Activated CD4-positive, alpha-beta T cell treated with anti-CD3 and anti-CD28 coated beads, Interleukin-2, Interleukin-4, amounts not matched to agents 100 ng/mL and 50 ng/mL, durations not matched to agents 16 hours and 8 hours (primary cell): Measurements from ENCODE around the gene MOB2.

Experiments used
- DNase-seq: peaks from one replicate; pipeline ENCODE4 v3.0.0-alpha.2; 2020; ENCODE audit warnings: low spot score

Gene MOB2, protein sequence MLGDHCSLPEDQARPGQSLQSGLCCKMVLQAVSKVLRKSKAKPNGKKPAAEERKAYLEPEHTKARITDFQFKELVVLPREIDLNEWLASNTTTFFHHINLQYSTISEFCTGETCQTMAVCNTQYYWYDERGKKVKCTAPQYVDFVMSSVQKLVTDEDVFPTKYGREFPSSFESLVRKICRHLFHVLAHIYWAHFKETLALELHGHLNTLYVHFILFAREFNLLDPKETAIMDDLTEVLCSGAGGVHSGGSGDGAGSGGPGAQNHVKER

DNA sequence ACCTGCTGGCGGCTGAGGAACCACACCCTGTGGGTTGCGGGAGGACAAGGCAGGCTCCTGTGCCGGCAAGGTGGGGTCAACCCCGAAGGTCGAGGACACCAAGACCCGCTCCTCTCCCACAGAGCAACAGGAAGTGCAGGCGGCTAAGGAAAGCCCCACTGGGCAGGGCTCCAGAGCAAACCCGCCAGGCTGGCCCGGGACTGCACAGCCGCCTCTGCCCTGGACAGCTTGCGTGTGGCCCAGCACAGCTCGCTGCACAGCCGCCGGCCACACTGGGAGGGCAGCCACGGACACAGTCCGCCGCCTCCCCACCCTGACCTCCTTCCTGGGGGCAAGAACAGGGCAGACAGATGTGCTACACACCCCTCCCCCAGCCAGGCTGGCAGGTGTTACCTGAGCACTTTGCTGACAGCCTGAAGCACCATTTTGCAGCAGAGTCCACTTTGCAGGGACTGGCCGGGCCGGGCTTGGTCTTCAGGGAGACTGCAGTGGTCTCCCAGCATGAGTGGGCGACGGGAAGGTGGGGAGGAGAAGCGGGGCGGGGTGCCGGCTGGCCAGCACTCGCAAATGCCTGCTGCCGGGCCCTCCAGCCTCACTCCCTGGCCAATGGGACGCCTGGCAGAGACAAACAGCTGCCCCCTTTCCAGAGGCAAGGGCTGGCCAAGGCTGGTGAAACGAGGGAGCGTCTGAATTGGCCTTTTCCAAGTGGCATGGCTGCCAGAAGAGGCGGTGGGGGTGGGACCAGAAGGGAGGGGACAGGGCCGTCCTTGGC is at the start of gene MOB2:
Gene MOB2 (minus strand): TSS at position 726 of the 772 bp plus-strand sequence. CDS start 223 bp downstream, at position 503.
- DNase-seq: no peak

DNA sequence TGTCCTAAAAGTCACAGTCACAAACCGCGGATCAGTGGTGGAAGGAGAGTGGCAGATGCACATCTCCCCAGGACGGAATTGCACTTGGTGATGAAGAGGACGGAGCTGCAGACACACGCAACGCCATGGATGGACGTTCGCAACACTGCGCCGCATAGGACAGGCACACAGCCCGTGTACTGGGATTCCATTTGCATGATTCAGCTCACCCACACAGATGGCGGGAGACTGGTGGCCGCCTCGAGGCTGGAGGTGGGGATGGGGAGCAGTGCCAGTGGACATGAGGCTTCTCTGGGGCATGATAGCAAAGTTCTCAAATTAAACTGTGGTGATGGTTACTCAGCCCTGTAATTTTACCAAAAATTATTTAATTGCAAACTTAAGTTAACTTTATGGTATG is 48.1 kb upstream of the MOB2 start:
- no peak for DNase-seq

DNA sequence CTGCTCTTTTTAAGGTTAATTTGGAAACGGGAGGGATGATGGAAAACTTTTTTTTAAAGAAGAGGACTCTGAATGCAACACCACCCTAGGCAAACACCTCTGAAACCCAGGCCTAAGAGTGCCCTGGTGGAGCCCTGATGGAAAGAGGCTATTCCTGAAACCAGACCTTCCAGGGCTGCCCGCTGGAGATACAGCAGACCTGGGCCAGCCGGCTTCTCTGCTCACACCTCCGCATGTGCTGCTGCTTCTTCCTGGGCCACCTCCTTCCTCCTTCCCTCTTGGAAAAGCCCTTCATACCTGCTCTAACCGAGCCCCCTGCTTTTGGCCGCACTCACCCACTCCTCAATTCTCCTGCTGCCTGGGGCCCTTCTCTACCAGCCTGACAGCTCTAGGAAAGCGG is 47.6 kb upstream of the MOB2 start:
- no peak for DNase-seq

DNA sequence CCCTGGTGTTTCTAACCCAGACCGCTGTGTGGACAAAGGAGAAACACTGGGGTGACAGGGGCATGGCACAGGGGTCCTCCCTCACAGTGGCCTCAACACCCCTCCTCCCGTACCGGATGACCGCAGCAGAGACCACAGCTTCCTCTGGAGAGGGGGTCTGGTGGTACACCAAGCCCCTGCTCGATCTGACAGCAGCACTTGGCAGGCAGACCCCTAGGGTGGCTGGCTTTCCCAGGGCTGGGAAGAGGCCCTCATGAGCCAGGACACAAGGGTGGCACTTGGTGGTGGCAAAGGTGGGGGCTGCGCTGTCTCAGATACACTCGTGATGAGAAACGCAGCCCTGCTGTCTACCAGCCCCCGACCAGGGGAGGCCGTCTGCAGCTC is 46.8 kb upstream of the MOB2 start:
- DNase-seq: no peak

DNA sequence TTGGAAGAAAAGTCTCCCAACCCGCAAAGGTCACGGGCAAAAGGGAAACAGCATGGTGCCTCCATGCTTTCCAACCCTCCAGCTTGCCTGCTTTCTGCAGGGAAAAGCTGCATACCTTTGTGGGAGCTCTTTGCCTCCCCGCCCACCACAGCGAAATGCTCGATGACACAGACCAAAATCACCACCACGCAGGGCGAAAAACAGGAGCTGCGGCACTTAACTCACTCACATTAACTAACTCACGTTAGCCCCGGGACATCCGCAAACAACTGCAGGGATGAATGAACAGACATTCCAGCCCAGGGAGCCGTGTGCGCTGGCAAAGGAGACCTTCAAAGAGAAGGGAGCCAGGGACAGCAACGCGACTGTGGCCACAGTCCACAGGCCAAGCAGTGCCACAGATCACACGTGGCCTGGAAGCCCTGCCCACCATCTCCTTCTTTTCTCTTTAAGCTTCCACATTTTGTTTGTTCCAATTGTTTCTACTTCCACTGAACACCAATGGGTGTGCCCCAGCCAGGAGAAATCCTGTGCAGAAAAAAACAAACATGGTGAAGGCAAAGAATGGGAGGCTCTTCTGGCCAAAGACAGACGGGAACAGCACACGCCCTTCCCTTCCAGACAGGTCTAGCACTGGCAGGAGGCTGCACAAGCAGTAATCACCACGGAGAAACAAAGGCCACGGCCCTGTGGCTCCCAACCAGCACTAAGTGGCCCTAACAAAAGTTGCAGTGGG is 46.2 kb upstream of the MOB2 start:
- no peak for DNase-seq

DNA sequence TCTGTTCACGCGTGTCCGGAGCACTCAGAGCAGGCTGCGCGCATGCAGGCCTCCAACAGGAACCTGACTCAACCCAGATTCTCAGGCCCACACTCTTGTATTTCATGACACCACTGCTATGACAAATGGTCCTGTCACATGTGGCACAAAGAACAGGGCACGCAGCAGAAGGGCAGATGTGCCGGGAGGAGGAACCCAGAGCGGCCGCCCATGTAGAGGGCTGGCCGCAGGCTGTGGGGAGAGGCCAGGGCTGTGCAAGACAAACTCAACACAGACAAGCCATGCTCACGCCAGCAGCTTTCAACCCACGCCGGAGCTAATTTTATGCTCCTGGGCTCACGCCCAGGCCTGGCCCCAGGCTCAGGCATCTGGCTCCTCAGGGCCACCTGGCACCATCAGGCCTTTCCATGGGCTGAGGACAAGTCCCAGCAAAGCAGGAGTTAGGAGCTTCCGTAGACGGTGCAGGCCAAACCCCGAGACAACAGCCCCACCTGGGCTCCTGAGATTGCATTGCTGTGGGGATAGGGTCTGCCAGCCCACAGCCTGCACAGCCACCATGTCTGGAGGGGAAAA is 45.5 kb upstream of the MOB2 start:
- no peak for DNase-seq

DNA sequence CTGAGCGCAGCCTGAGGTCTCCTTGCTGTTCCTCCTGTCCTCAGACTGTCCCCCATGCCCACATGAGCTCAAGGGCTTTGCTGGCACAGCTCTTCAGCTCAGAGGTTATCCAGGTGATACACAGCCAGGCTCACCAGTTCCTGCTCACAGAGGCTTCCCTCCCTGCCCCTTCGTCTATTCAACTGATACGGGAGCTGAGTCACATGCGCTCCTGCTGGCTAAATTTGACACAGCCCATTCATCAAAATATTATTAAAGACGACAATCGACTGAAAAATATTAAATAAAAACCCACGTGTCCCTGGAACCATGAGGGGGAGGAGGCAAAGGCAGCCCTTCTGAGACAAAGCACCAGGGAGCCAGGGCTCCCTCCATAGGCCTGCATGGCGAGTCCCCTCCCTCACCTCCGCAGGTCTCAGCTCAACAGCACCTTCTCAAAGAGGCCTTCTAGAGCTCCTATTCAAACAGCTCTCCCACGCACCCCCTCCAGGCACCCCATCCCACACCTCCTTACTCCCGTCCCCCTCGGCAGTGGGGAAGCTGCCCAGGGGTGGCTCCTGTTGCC is 45.0 kb upstream of the MOB2 start:
- DNase-seq: no peak

DNA sequence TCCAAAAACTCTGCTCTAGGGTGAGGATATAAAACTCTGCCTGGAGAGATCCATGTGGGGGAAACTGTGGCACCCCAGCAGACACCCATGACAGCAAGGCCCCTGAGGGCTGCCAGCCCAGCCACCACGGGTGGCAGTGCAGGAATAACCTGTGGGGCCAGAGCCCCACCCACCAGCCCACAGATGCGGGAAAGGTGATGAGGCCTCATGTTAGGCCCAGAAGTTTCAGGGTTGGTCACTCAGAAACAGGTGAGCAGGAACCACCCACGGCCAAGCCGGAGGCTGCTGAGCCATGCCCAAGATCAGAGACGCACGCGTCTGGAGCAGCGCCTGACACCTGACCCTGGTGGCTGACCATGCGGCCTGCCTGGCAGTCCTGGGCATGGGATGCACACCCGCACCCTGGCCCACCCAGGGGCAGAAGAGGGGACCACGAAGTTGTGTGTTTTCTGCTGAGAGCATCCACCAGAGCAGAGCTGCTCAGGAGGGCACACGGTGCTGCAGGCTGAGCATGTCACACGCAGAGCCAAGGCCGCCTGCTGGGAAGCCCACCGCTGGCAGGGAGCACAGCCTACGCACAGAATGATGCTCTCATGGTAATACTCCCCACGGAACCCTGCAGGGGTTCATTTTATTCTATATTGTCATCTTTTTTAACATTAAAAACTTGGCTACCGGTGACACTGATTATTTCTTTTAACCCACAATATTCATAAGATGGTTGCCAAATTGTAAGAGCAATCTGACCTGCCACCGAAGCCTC is 44.3 kb upstream of the MOB2 start:
- no peak for DNase-seq

DNA sequence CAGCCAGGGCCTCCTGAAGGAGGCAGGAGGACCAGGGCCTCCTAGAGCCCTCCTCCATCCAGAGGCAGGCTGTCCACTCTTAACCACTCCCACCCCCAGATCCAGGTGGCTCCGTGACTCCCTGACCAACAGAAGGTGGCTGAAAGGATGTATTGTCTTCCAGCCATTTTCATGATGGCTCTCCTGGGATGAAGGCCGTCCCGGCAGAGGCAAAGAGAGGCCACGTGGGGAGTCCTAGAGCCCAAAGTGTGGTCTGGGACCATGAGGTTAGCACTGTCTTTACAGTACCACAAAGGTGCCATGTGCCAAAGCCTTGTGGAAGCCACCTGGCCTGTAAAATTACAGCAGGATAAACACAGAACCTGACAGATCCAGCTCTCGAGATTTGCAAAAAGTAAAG is 43.2 kb upstream of the MOB2 start:
- no peak for DNase-seq

DNA sequence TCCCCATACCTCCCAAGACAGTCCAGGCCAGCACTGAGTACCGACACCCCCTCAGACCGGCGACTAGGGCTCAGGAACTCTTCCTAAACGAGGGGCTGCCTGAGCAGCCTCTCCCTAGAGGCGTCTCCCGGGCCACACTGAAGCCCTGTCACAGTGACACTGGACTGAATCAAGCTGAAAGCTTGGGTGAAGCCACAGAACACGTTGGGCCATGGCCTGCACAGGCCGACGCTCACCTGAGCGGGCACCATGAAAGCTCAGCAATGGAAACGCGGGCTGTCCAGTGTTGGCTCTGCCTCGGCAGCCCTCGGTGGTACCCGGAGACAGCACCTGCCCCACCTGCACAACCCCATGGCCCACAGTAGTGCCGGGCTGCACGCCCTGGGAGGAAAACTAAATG is 42.7 kb upstream of the MOB2 start:
- DNase-seq: no peak

DNA sequence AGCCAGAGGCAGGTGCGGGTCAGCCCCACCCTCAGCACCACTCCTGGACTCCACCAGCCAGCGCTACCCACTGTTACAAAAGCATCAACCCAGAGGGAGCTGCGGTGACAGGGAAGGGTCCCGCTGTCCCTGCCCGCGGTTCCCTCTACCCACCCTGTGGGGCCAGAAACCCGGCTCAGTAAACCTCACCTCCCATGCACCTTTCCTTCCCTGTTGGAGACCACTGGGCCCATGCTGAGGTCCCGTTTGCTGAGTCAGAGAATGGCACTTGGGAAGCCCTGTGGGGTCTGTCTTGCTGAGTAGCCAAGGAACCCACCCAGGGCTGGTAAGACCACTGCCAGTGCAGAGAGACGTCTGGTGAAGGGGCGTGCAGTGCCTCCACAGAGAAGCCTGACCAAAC is 42.1 kb upstream of the MOB2 start:
- DNase-seq: no peak

DNA sequence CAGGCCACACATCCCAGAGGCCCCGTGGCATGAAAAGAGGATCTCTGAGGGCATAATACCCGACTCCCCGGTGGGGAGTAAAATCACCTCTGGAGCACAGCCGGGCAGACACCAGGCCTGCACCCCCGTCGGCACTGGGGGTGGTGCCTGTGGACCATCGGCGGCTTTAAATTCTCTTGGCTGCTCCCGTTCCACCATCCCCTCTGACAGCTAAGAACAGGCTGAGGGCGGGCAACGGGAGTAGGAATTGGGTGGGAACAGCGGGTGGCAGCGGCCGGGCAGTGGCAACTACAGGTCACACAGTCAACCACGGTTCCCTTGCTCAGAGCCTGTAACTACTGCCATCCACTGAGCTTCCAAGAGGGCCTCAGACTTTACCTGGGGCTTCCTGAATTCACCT is 40.2 kb upstream of the MOB2 start:
- no peak for DNase-seq

DNA sequence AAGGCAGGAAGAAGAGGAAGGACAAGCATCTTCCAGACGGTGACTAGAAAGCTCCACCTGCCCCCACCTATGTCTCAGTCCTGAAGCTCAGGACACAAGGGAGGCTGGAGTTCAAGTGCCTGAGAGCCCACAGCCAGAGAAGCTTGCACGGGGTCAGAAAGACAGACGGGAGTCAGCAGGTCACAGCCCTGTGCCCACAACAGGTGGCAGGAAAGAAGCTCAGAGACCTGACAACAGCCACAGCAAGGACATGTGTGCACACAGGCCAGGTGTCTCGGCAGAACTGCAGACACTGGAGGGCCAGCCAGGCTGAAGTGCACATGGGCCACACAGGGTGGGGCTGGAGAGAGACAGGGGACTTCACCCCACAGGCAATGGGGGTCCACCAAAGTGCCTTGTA is 37.2 kb upstream of the MOB2 start:
- no peak for DNase-seq

DNA sequence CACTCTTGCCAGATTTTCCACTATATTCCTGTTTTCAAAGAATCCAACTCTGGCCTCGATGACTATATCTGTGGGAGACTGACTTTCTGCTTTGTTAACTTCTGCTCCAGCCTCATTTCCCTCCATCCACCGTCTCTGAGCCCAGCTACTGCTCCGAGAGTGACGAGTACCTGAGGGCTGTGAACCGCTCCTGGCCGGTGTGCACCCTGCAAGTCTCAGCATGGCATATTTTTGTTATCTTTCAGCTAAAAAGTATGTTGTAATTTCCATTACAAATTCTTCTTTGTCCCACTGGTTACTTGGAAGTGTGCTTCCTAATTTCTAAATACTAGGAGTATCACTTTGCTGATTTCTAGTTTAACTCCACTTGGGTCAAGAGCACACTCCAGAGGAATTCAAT is 36.5 kb upstream of the MOB2 start:
- DNase-seq: no peak

DNA sequence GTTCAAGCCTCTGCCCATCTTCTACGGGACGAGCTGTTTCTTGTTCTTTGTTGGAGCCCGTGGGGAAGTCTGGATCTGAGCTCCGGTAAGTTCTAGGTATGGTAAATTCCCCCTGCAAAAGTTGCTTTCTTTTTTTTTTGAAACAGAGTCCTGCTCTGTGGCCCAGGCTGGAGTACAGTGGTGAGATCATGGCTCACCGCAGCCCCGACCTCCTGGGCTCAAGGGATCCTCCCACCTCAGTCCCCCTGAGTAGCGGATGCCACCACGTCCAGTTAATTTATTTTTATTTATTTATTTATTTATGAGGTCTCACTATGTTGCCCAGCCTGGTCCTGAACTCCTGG is 35.5 kb upstream of the MOB2 start:
- DNase-seq: no peak

DNA sequence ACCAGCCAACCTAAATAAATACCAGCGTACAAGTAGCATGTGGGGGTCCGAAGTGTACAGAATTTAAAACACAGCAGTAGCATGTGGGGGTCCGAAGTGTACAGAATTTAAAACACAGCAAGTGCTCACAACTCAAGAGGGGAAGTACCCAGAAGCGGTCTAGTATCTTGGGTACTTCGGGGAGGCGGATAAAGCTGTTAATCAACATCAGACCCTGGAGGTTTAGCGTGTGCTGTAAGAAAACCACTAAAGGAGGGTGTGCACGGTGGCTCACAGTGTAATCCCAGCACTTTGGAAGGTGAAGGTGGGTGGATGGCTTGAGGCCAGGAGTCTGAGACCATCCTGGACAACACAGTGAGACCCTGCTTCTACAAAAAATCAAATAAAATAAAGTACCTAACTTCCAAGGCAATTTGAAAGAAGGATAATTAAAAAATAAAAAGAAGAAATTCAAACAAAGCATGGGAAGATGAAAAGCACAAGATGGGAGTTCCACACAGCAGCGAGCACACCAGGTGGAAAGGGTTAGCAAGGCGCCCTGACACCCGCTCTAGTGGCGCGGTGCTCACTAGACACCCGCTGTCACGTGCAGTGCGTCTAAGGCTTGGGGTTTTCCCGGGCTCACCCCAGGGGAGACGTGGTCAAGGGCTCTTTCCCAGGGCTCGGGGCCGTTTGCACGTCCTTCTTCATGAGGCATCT is 35.0 kb upstream of the MOB2 start:
- no peak for DNase-seq

DNA sequence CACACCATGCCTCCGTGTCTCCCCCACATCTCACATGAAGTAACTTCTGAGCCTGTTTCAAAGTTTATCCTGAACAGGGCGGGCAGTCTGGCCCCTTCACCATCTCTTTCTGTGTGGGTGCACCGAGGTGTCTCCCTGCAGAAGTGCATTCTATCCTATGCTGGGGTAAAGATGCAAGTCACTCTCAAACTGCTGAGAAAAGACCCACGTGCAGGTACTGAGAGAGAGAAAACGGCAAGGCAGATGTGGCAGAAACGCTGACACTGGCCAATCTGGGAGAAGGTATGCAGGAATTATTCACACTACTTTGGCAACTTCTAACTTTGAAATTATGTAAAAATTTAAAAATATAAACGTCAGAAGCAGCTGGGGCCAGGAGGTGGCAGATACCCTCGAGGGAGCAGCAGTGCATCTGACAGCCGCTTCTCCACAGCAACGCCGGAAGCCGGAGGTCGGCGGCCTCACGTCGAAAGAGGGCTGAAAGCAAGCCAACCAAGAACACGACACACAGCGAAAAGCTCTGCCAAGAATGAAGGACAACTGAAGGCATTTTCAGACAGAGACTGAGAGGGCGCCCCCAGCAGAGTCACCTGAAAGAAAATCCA is 34.2 kb upstream of the MOB2 start:
- DNase-seq: no peak

DNA sequence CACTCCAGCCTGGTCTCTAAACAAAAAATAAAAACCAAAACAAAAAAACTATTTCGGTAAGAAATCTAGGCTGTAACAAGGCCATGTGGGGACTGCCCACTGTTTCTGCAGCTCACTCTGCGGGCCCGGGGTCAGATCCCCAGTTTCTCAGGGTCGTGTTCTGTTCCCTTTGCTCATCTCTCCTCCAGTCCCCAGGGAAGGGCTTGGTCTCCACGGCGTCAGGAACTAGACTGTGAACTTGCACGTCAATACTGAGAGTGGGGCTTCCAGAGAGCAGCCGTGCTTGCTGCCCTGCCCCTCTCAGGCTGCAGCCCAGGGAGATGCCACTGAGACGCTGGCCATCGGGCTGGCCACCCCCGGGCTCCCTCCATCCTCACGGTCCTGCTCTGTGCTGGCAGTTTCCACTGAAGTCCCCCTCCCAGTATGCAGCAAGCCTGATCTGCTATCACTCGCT is 33.7 kb upstream of the MOB2 start:
- no peak for DNase-seq

DNA sequence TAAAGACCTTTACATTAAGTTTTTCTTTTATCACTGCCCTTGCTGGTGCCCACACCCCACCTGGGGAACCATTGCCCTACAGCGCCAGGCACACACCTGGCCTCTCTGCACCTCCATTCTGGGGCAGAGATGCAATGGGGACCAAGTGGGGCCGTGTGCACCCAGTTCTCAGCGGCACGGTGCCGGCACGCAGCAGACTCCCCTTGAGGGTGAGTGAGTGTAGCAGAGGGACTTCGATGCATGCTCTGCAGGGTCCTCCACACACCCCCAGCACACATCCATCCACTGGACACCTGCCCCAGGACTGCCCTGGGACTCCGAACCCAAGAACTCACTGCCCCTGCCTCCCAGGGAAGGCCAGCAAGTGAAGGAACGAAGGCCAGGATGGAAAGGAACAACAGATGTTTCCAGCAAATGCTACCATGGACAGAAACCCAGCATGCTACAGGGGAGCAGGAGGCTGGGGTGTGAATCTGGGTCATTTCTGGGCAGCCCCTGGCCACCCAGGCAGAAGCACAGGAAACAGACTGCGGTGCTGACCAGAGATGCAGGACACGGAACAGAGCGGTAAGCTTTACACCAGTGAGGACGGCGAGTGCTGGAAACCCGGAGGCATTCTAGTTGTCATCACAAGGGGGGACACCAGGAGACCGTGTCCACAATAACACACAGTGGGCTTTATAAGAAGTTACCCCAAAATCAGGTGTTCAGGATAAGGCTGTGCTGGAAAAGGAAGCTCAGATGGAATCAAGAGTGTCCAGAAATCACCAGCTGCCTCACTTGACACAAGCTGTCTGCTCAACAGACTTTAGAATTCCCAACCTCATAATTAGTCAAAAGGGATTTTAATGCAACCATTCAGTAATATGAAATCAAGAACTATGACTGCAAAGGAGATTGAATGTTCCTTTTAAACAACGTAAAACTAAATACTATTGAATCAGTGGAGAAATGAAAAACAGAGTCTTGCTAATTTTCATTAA is 32.7 kb upstream of the MOB2 start:
- DNase-seq: no peak

DNA sequence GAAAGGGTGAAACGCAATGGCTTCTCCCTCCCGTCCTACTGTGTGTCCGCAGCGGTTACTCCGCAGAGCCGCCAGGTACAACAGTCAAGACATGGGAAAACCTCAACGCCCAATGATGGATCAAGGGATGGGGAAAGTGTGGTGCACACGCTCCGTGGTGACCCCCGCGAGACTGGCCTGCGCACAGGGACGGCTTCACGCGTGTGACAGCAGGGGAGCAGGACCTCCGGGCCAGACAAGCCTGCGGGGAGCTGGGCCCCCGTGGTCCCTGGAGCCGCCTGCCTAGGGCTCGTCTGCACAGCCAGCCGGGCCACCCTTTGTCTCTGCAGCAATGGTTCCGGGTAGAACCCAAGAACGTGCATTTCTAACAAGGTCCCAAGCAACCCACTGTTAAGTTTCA is 31.7 kb upstream of the MOB2 start:
- DNase-seq: no peak
